ENCODE data around the gene PLD4.

PLD4 gene

GRCh38 chr14:104924421-104925213 is at the start of gene PLD4:
Gene PLD4 (plus strand): TSS chr14:104924879. CDS start chr14:104927141, 2,262 bp downstream.
- peak within 1 kb of the TSS; percentile 89 to 100 (median 98) for H3K4me2 ChIP-seq
- peaks cover 0 to 42% (median 0%) of the 10 kb centered on the region in 11 experiments; a peak in 5 of 22 replicates for H4K20me1 ChIP-seq
- no peaks in the 10 kb centered on the region for H3K27me3 ChIP-seq
- no peak for TF ChIP-seq Cebpa-rat (IDR thresholded peaks at IDR 0.05)
- peak within 1 kb of the TSS; percentile 13 to 84 (median 71); a peak in 17 of 22 replicates for H3K9ac ChIP-seq
- peak within 1 kb of the TSS in 10 of 11 experiments; percentile 2 to 91 (median 82); a peak in 18 of 22 replicates for H3K27ac ChIP-seq
- peaks cover 61 to 77% (median 71%) of the 10 kb centered on the region in 10 experiments for H3K4me1 ChIP-seq
- peaks cover 0 to 11% (median 0%) of the 10 kb centered on the region in 11 experiments; a peak in 5 of 22 replicates for H3K36me3 ChIP-seq
- peak within 1 kb of the TSS in 8 of 10 experiments; percentile 17 to 66 (median 52); a peak in 16 of 20 replicates for H3K4me3 ChIP-seq
- peaks cover 3 to 8% (median 7%) of the 10 kb centered on the region in 11 experiments; a peak in 15 of 22 replicates for H3K9me3 ChIP-seq (replicated peaks in 1 of 11)

GRCh38 chr14:104875412-104875751 is 49.3 kb upstream of the PLD4 start:
- Histone ChIP-seq H3K27ac (no peak overlapping the region), H4K20me1 (peaks cover 3 to 95% (median 20%) of the 10 kb centered on the region in 11 experiments; a peak in 15 of 22 replicates), H3K36me3 (peaks cover 0 to 18% (median 0%) of the 10 kb centered on the region in 11 experiments; a peak in 3 of 22 replicates), H3K27me3 (no peaks in the 10 kb centered on the region; a peak in 1 of 22 replicates), H3K4me3 (no peak overlapping the region), H3K4me1 (peaks cover 9 to 37% (median 19%) of the 10 kb centered on the region in 10 experiments; a peak in 18 of 20 replicates), H3K9me3 (replicated peaks in 1 of 11) (no peaks in the 10 kb centered on the region), H3K9ac (no peak overlapping the region), H3K4me2 (no peak overlapping the region)
- TF ChIP-seq Cebpa-rat (IDR thresholded peaks at IDR 0.05) = no peak

GRCh38 chr14:104875811-104876210 is 48.9 kb upstream of the PLD4 start:
- Histone ChIP-seq H3K4me1 (peaks cover 9 to 37% (median 19%) of the 10 kb centered on the region in 10 experiments; a peak in 18 of 20 replicates), H4K20me1 (peaks cover 0 to 95% (median 17%) of the 10 kb centered on the region in 11 experiments; a peak in 15 of 22 replicates), H3K27ac (no peak overlapping the region), H3K4me3 (no peak overlapping the region), H3K9me3 (replicated peaks in 1 of 11) (no peaks in the 10 kb centered on the region), H3K4me2 (no peak overlapping the region), H3K36me3 (peaks cover 0 to 22% (median 0%) of the 10 kb centered on the region in 11 experiments; a peak in 3 of 22 replicates), H3K27me3 (no peaks in the 10 kb centered on the region; a peak in 1 of 22 replicates), H3K9ac (no peak overlapping the region)
- TF ChIP-seq Cebpa-rat (IDR thresholded peaks at IDR 0.05) = no peak

GRCh38 chr14:104876251-104876699 is 48.4 kb upstream of the PLD4 start:
- peaks cover 0 to 95% (median 17%) of the 10 kb centered on the region in 11 experiments; a peak in 15 of 22 replicates for H4K20me1 ChIP-seq
- H3K9ac ChIP-seq = no peak overlapping the region
- peaks cover 0 to 24% (median 0%) of the 10 kb centered on the region in 11 experiments; a peak in 3 of 22 replicates for H3K36me3 ChIP-seq
- H3K27me3 ChIP-seq = no peaks in the 10 kb centered on the region; a peak in 1 of 22 replicates
- TF ChIP-seq Cebpa-rat (IDR thresholded peaks at IDR 0.05) = no peak
- peaks cover 10 to 38% (median 19%) of the 10 kb centered on the region in 10 experiments; a peak in 18 of 20 replicates for H3K4me1 ChIP-seq
- H3K4me3 ChIP-seq = no peak overlapping the region
- H3K27ac ChIP-seq = no peak overlapping the region
- peak overlapping the region in 2 of 11 experiments; percentile 32 to 38; a peak in 2 of 22 replicates for H3K4me2 ChIP-seq
- no peaks in the 10 kb centered on the region for H3K9me3 ChIP-seq (replicated peaks in 1 of 11)

GRCh38 chr14:104877066-104877805 is 47.4 kb upstream of the PLD4 start:
- H3K4me2 ChIP-seq = peak overlapping the region in 3 of 11 experiments; percentile 20 to 38 (median 32); a peak in 3 of 22 replicates
- no peak overlapping the region for H3K9ac ChIP-seq
- peaks cover 0 to 95% (median 13%) of the 10 kb centered on the region in 11 experiments; a peak in 15 of 22 replicates for H4K20me1 ChIP-seq
- H3K4me1 ChIP-seq = peaks cover 14 to 48% (median 25%) of the 10 kb centered on the region in 10 experiments; a peak in 19 of 20 replicates
- no peaks in the 10 kb centered on the region for H3K9me3 ChIP-seq (replicated peaks in 1 of 11)
- no peak overlapping the region for H3K27ac ChIP-seq
- peaks cover 0 to 24% (median 0%) of the 10 kb centered on the region in 11 experiments; a peak in 3 of 22 replicates for H3K36me3 ChIP-seq
- no peak for TF ChIP-seq Cebpa-rat (IDR thresholded peaks at IDR 0.05)
- H3K27me3 ChIP-seq = no peaks in the 10 kb centered on the region; a peak in 1 of 22 replicates
- H3K4me3 ChIP-seq = no peak overlapping the region

- Histone ChIP-seq H3K4me1 (peaks cover 7 to 48% (median 25%) of the 10 kb centered on the region in 10 experiments; a peak in 19 of 20 replicates), H3K27me3 (no peaks in the 10 kb centered on the region; a peak in 1 of 22 replicates), H3K27ac (no peak overlapping the region), H3K4me3 (no peak overlapping the region), H3K9me3 (replicated peaks in 1 of 11) (no peaks in the 10 kb centered on the region), H3K9ac (no peak overlapping the region), H4K20me1 (peaks cover 0 to 95% (median 13%) of the 10 kb centered on the region in 11 experiments; a peak in 15 of 22 replicates), H3K4me2 (no peak overlapping the region), H3K36me3 (peaks cover 0 to 26% (median 0%) of the 10 kb centered on the region in 11 experiments; a peak in 3 of 22 replicates)
- no peak for TF ChIP-seq Cebpa-rat (IDR thresholded peaks at IDR 0.05)
Observed at GRCh38 chr14:104877806-104878550, 46.7 kb upstream of the PLD4 start.

GRCh38 chr14:104878582-104878981 is 46.1 kb upstream of the PLD4 start:
- no peak for TF ChIP-seq Cebpa-rat (IDR thresholded peaks at IDR 0.05)
- H3K27me3 ChIP-seq = peaks cover 0 to under 1% (median 0%) of the 10 kb centered on the region in 11 experiments; a peak in 2 of 22 replicates
- no peak overlapping the region for H3K4me2 ChIP-seq
- no peak overlapping the region for H3K27ac ChIP-seq
- H3K9ac ChIP-seq = no peak overlapping the region
- H3K9me3 ChIP-seq (replicated peaks in 1 of 11) = no peaks in the 10 kb centered on the region
- H3K4me1 ChIP-seq = peaks cover under 1 to 49% (median 27%) of the 10 kb centered on the region in 10 experiments; a peak in 18 of 20 replicates
- H3K4me3 ChIP-seq = no peak overlapping the region
- peaks cover 0 to 32% (median 0%) of the 10 kb centered on the region in 11 experiments; a peak in 3 of 22 replicates for H3K36me3 ChIP-seq
- H4K20me1 ChIP-seq = peaks cover 0 to 95% (median 12%) of the 10 kb centered on the region in 11 experiments; a peak in 15 of 22 replicates

All from BLaER1 treated with 17β-estradiol and CSF1 and Interleukin-3, amounts not matched to agents 10 nM and 100 nM (cell line).